Mesenchymal stem cell (in vitro differentiated cells and primary cell): ENCODE data around the gene SLC9A3.

Experiments
- DNase-seq: peaks from one replicate; pipeline ENCODE4 v3.0.0-alpha.2; 2013
- H2AFZ ChIP-seq: one replicate; pipeline ENCODE4 v1.6.1; 2013; ENCODE audit warnings: low read depth, mild to moderate bottlenecking, control low read depth, inconsistent platforms, low read length, moderate library complexity
- H2AK5ac ChIP-seq: 2 replicates; pipeline ENCODE4 v1.6.1; 2013; ENCODE audit warnings: low read length, moderate library complexity, mild to moderate bottlenecking, inconsistent platforms; ENCODE audit not compliant: severe bottlenecking
- H2BK120ac ChIP-seq: one replicate; pipeline ENCODE4 v1.6.1; 2013; ENCODE audit warnings: low read depth, mild to moderate bottlenecking, inconsistent platforms, low read length, moderate library complexity
- H2BK12ac ChIP-seq, 2 experiments: one replicate each; pipeline ENCODE4 v1.6.1; 2013; ENCODE audit warnings: inconsistent platforms in 2 of 2, low read length in 2 of 2, mild to moderate bottlenecking in 2 of 2, moderate library complexity in 2 of 2, control low read depth in 1 of 2
- H2BK15ac ChIP-seq: one replicate; pipeline ENCODE4 v1.6.1; 2013; ENCODE audit warnings: mild to moderate bottlenecking, low read depth, inconsistent platforms; ENCODE audit not compliant: poor library complexity, severe bottlenecking
- H2BK5ac ChIP-seq: 2 replicates; pipeline ENCODE4 v1.6.1; 2013; ENCODE audit warnings: low read depth, mild to moderate bottlenecking, low read length, control low read depth, inconsistent platforms; ENCODE audit not compliant: poor library complexity, severe bottlenecking
- H3K14ac ChIP-seq, 2 experiments: one replicate each; pipeline ENCODE4 v1.6.1; 2013; ENCODE audit warnings: inconsistent platforms in 2 of 2, low read length in 2 of 2, control low read depth in 1 of 2, mild to moderate bottlenecking in 1 of 2, moderate library complexity in 1 of 2
- H3K18ac ChIP-seq, 2 experiments: one replicate each; pipeline ENCODE4 v1.6.1; 2013; ENCODE audit warnings: inconsistent platforms in 2 of 2, low read length in 2 of 2, control low read depth in 1 of 2, low read depth in 1 of 2, mild to moderate bottlenecking in 1 of 2
- H3K23ac ChIP-seq, 2 experiments: one replicate each; pipeline ENCODE4 v1.6.1; 2013; ENCODE audit warnings: inconsistent platforms in 2 of 2, low read length in 2 of 2, mild to moderate bottlenecking in 2 of 2, moderate library complexity in 2 of 2, control low read depth in 1 of 2
- H3K27ac ChIP-seq: 2 replicates; pipeline ENCODE4 v1.5.1; 2013; ENCODE audit warnings: mild to moderate bottlenecking, moderate library complexity, low read length, control low read depth, inconsistent platforms; ENCODE audit not compliant: poor library complexity, severe bottlenecking
- H3K27me3 ChIP-seq, 2 experiments: 2 replicates each; pipeline versions ENCODE4 v1.6.1 to v1.7.0; 2013; ENCODE audit warnings: low read length in 2 of 2, mild to moderate bottlenecking in 2 of 2, moderate library complexity in 2 of 2, control low read depth in 1 of 2, inconsistent platforms in 1 of 2; ENCODE audit not compliant: control insufficient read depth in 1 of 2, insufficient read depth in 1 of 2
- H3K36me3 ChIP-seq, 2 experiments: 2 replicates each; pipeline versions ENCODE4 v1.6.1 to v1.7.0; 2013; ENCODE audit warnings: low read length in 2 of 2, control low read depth in 1 of 2, inconsistent platforms in 1 of 2, low read depth in 1 of 2, mild to moderate bottlenecking in 1 of 2; ENCODE audit not compliant: insufficient read depth in 2 of 2, control insufficient read depth in 1 of 2
- H3K4ac ChIP-seq, 2 experiments: one replicate each; pipeline ENCODE4 v1.6.1; 2013; ENCODE audit warnings: inconsistent platforms in 2 of 2, low read length in 2 of 2, mild to moderate bottlenecking in 2 of 2, moderate library complexity in 2 of 2, control low read depth in 1 of 2, low read depth in 1 of 2
- H3K4me1 ChIP-seq: 2 replicates; pipeline ENCODE4 v1.6.1; 2013; ENCODE audit warnings: low read depth, low read length, control low read depth; ENCODE audit not compliant: control insufficient read depth, insufficient read depth
- H3K4me2 ChIP-seq: 2 replicates; pipeline ENCODE4 v1.6.1; 2013; ENCODE audit warnings: low read length, mild to moderate bottlenecking, inconsistent platforms; ENCODE audit not compliant: poor library complexity, severe bottlenecking
- H3K4me3 ChIP-seq, 2 experiments: 2 replicates each; pipeline versions ENCODE4 v1.5.1 to v1.7.0; 2013; ENCODE audit warnings: low read length in 2 of 2, mild to moderate bottlenecking in 2 of 2, control low read depth in 1 of 2, low read depth in 1 of 2; ENCODE audit not compliant: insufficient read depth in 1 of 2
- H3K79me1 ChIP-seq: replicated peaks from 2 replicates; pipeline ENCODE4 v1.6.1; 2013; ENCODE audit warnings: mild to moderate bottlenecking, control low read depth, low read length, inconsistent platforms; ENCODE audit not compliant: poor library complexity, severe bottlenecking
- H3K9ac ChIP-seq: 2 replicates; pipeline ENCODE4 v1.7.0; 2013; ENCODE audit warnings: mild to moderate bottlenecking, low read length, moderate library complexity
- H3K9me3 ChIP-seq: 2 replicates; pipeline ENCODE4 v1.7.0; 2013; ENCODE audit warnings: mild to moderate bottlenecking, low read length; ENCODE audit not compliant: control insufficient read depth
- H4K8ac ChIP-seq: one replicate; pipeline ENCODE4 v1.6.1; 2013; ENCODE audit warnings: inconsistent platforms, mild to moderate bottlenecking, low read length, moderate library complexity
- H4K91ac ChIP-seq: one replicate; pipeline ENCODE4 v1.6.1; 2013; ENCODE audit warnings: mild to moderate bottlenecking, low read length, inconsistent platforms
- WGBS: methylation state at CpG from one replicate; pipeline ENCODE4 v1.1.7; 2013; ENCODE audit warnings: mixed read lengths; 5-methylcytosine and 5-hydroxymethylcytosine counted together

SLC9A3 gene

GRCh38 chr5:426392-426976, 97.8 kb downstream of the SLC9A3 start:
- Histone ChIP-seq H2BK120ac (no peak overlapping the region), H2BK15ac (no peak overlapping the region), H3K27ac (no peak overlapping the region), H3K4me2 (no peak overlapping the region), H3K9ac (no peak overlapping the region), H3K23ac (no peak overlapping the region), H3K4me3 (no peak overlapping the region), H3K9me3 (no peaks in the 10 kb centered on the region), H2AFZ (no peak overlapping the region), H3K4ac (no peak overlapping the region), H2BK5ac (no peak overlapping the region), H2AK5ac (no peak overlapping the region), H2BK12ac (no peak overlapping the region), H4K8ac (no peak overlapping the region), H3K18ac (no peak overlapping the region), H4K91ac (peak overlapping the region; percentile 48), H3K4me1 (peaks cover 39% of the 10 kb centered on the region), H3K79me1 (no peaks in the 10 kb centered on the region), H3K36me3 (peaks cover 3 to 45% of the 10 kb centered on the region in 2 experiments), H3K27me3 (no peaks in the 10 kb centered on the region), H3K14ac (peak overlapping the region in 1 of 2 experiments; percentile 2)
- WGBS, result 63% methylated on average over 3 of the region's 3 CpGs
- no peak for DNase-seq

GRCh38 chr5:425714-426113, 98.5 kb downstream of the SLC9A3 start:
- H3K27me3 ChIP-seq, result no peaks in the 10 kb centered on the region
- H2BK15ac ChIP-seq, result no peak overlapping the region
- H4K91ac ChIP-seq, result no peak overlapping the region
- no peaks in the 10 kb centered on the region for H3K79me1 ChIP-seq
- H3K9me3 ChIP-seq, result no peaks in the 10 kb centered on the region
- no peak overlapping the region for H2BK120ac ChIP-seq
- H2AFZ ChIP-seq, result no peak overlapping the region
- peaks cover 35% of the 10 kb centered on the region for H3K4me1 ChIP-seq
- H3K4me2 ChIP-seq, result no peak overlapping the region
- WGBS, result 84% methylated on average over 4 of the region's 5 CpGs
- no peak overlapping the region for H3K18ac ChIP-seq
- no peak overlapping the region for H3K4ac ChIP-seq
- peaks cover 5 to 43% of the 10 kb centered on the region in 2 experiments for H3K36me3 ChIP-seq
- H2AK5ac ChIP-seq, result no peak overlapping the region
- no peak overlapping the region for H3K27ac ChIP-seq
- H3K14ac ChIP-seq, result no peak overlapping the region
- H2BK5ac ChIP-seq, result no peak overlapping the region
- H4K8ac ChIP-seq, result no peak overlapping the region
- no peak overlapping the region for H2BK12ac ChIP-seq
- H3K9ac ChIP-seq, result no peak overlapping the region
- no peak for DNase-seq
- H3K23ac ChIP-seq, result no peak overlapping the region
- H3K4me3 ChIP-seq, result no peak overlapping the region

- Histone ChIP-seq H4K91ac (peak overlapping the region; percentile 79), H3K4me1 (peaks cover 24% of the 10 kb centered on the region), H3K4me3 (no peak overlapping the region), H3K27ac (peak overlapping the region; percentile 24), H2AFZ (no peak overlapping the region), H3K36me3 (peaks cover 6 to 43% of the 10 kb centered on the region in 2 experiments), H2BK120ac (no peak overlapping the region), H4K8ac (peak overlapping the region; percentile 43), H3K14ac (no peak overlapping the region), H2BK15ac (peak overlapping the region; percentile 33), H2AK5ac (peak overlapping the region; percentile 28), H3K4me2 (no peak overlapping the region), H2BK12ac (peak overlapping the region in 1 of 2 experiments; percentile 85), H3K18ac (peak overlapping the region in 1 of 2 experiments; percentile 13), H3K4ac (peak overlapping the region in 1 of 2 experiments; percentile 45), H2BK5ac (no peak overlapping the region), H3K79me1 (no peaks in the 10 kb centered on the region), H3K27me3 (no peaks in the 10 kb centered on the region), H3K9me3 (no peaks in the 10 kb centered on the region), H3K9ac (peak overlapping the region; percentile 3), H3K23ac (no peak overlapping the region)
- peak; percentile 41 for DNase-seq
- 91% methylated on average over 5 of the region's 11 CpGs for WGBS
Observed at GRCh38 chr5:424301-425110, 99.7 kb downstream of the SLC9A3 start.

- Histone ChIP-seq H3K18ac (peak overlapping the region in 1 of 2 experiments; percentile 7), H3K4me1 (peaks cover 18% of the 10 kb centered on the region)
Observed at GRCh38 chr5:423626-424261, 100.5 kb downstream of the SLC9A3 start.

More at GRCh38 chr5:423626-424261, 100.5 kb downstream of the SLC9A3 start:
- WGBS, result 94% methylated on average over 24 of the region's 24 CpGs
- H3K14ac ChIP-seq, result no peak overlapping the region
- H3K4me3 ChIP-seq, result peak overlapping the region in 1 of 2 experiments; percentile 31
- H3K36me3 ChIP-seq, result peaks cover 3 to 40% of the 10 kb centered on the region in 2 experiments
- H2AK5ac ChIP-seq, result no peak overlapping the region
- no peak overlapping the region for H2BK120ac ChIP-seq
- H3K23ac ChIP-seq, result no peak overlapping the region
- H2AFZ ChIP-seq, result no peak overlapping the region
- H3K9ac ChIP-seq, result no peak overlapping the region
- H3K4ac ChIP-seq, result no peak overlapping the region
- DNase-seq, result no peak
- H2BK12ac ChIP-seq, result no peak overlapping the region
- no peaks in the 10 kb centered on the region for H3K9me3 ChIP-seq
- no peaks in the 10 kb centered on the region for H3K79me1 ChIP-seq
- H4K8ac ChIP-seq, result peak overlapping the region; percentile 21
- no peak overlapping the region for H3K4me2 ChIP-seq
- no peak overlapping the region for H2BK5ac ChIP-seq
- no peaks in the 10 kb centered on the region for H3K27me3 ChIP-seq
- peak overlapping the region; percentile 41 for H2BK15ac ChIP-seq
- no peak overlapping the region for H4K91ac ChIP-seq
- H3K27ac ChIP-seq, result no peak overlapping the region
